ENCODE data around the gene CDK5. TPM values are rescaled to one million over a fixed set of nuclear protein-coding genes. Genes with fewer than 3 reads are reported as not detected.
"Not testable (repeated sequence)": the region's sequence is repeated elsewhere in the genome, so short reads cannot be mapped to it uniquely, and the experiment has no call there.

Gene CDK5
- total and polyA plus RNA-seq, 9 of the 15 experiments (the other 6 are each of a cell fraction or from before 2014, with no cell fraction given): 3.2 to 38.0 (median 27.5) TPM

DNA sequence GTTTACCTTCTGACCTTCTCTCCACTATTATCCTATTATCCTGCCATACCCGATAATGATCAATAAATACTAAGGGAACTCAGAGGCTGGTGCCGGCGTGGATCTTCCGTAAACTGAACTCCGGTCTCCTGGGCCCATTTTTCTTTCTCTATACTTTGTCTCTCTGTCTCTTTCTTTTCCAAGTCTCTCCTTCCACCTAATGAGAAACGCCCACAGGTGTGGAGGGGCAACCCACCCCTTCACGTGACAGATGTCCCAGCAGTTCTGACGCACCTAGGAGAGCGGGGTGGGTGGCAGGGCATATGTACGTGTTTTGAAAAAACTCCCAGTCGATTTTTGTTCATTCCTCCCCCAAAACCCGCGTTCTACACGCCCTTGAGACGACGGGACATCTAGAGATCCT, 30.0 kb downstream of the CDK5 start:
- Histone ChIP-seq H3K27ac (ENCODE audit: extremely low read depth, low read depth, low read length) (peak overlapping the region; percentile 73), H3K79me2 (ENCODE audit: control insufficient read depth, insufficient read depth, low read length) (peaks cover 28% of the 10 kb centered on the region), H2AFZ (ENCODE audit: low read depth, low read length) (peak overlapping the region; percentile 47), H3K36me3 (ENCODE audit: control insufficient read depth, insufficient read depth, low read length) (peaks cover 24% of the 10 kb centered on the region; the same call in 2 of the 3 replicates), H3K9ac (ENCODE audit: insufficient read depth in 1 of 2, low read depth in 2 of 2, low read length in 2 of 2) (peak overlapping the region; percentile 6 to 51; a peak in 3 of 4 replicates), H3K4me3 (peak overlapping the region; percentile 58), H3K4me2 (ENCODE audit: insufficient read depth, low read length) (peak overlapping the region; percentile 81), H3K4me1 (replicated peaks in 1 of 2; ENCODE audit: control insufficient read depth in 2 of 2, insufficient read depth in 2 of 2, low read length in 2 of 2) (peaks cover 35 to 56% of the 10 kb centered on the region in 2 experiments)
- H4K20me1 ChIP-seq (replicated peaks; ENCODE audit: control insufficient read depth, insufficient read depth, low read length); in situ Hi-C loops (cut with MboI); H3K9me1 ChIP-seq (ENCODE audit: control insufficient read depth, insufficient read depth, low read length); FAIRE-seq; H3K27me3 ChIP-seq (ENCODE audit: control insufficient read depth in 2 of 2, insufficient read depth in 2 of 2, low read length in 2 of 2); H3K9me3 ChIP-seq (replicated peaks; ENCODE audit: control insufficient read depth, insufficient read depth, low read depth, low read length); DNase-seq (ENCODE audit: extremely low read depth in 1 of 4, low spot score in 3 of 4); ATAC-seq; TF ChIP-seq NR2C2 (tag; IDR thresholded peaks at IDR 0.05): not testable (repeated sequence)
- ChIA-PET CTCF (ENCODE audit: low intra/inter-chr PET ratio) (interaction anchor here (0.6 to 2.4 kb wide), 6 partner anchors 29 to 129 kb away, joined by 3 to 33 read pairs (median 6); partner anchors contain the start of genes CDK5 and SLC4A2), POLR2A (interaction anchor here (0.6 to 14.3 kb wide), 14 partner anchors 9 to 224 kb away, joined by 3 to 146 read pairs (median 4); partner anchors contain the start of genes AGAP3 and FASTK)
- intact Hi-C loops (cut with micrococcal nuclease): loop anchor here (1.0 to 2.0 kb wide), 8 partner anchors 9 to 199 kb away; partner anchors contain the start of genes ABCF2 and TMUB1
- under 1% methylated on average over 16 of the region's 16 CpGs for WGBS (ENCODE audit: insufficient coverage, low coverage, missing lambda C conversion rate)
- TSS peak; percentile 73 for BruUV-seq (replicated peaks)
- peak; percentile 4; the same call in 1 of the 2 replicates for TF ChIP-seq CBFA2T3 (IDR thresholded peaks at IDR 0.05)
- 0 out of 2 replicates have a peak, but pooled peaks have one; percentile 22 for TF ChIP-seq HLTF (IDR thresholded peaks at IDR 0.05)
- 0 out of 2 replicates have a peak, but pooled peaks have one; percentile 10 for TF ChIP-seq NR2C2 (CRISPR knock-in tag; IDR thresholded peaks at IDR 0.05)
- TF ChIP-seq SAP30 (IDR thresholded peaks at IDR 0.05; ENCODE audit: borderline replicate concordance, insufficient read depth, low read depth, low read length, poor library complexity, severe bottlenecking): peak; percentile 35
- peak; percentile 49; the same call in 1 of the 2 replicates for TF ChIP-seq NFRKB (IDR thresholded peaks at IDR 0.05; ENCODE audit: low read depth)
- TF ChIP-seq FOXP1 (CRISPR knock-in tag; IDR thresholded peaks at IDR 0.05): 0 out of 2 replicates have a peak, but pooled peaks have one; percentile 13
- 0 out of 2 replicates have a peak, but pooled peaks have one; percentile 23 for TF ChIP-seq NFATC3 (IDR thresholded peaks at IDR 0.05)
- peak; percentile 81; the same call in 1 of the 2 replicates for TF ChIP-seq MIER1 (IDR thresholded peaks at IDR 0.05; ENCODE audit: low read depth)
- 0 out of 2 replicates have a peak, but pooled peaks have one; percentile 35 for TF ChIP-seq ZFPM2 (CRISPR knock-in tag; IDR thresholded peaks at IDR 0.05)
- TF ChIP-seq, protein P1, sequence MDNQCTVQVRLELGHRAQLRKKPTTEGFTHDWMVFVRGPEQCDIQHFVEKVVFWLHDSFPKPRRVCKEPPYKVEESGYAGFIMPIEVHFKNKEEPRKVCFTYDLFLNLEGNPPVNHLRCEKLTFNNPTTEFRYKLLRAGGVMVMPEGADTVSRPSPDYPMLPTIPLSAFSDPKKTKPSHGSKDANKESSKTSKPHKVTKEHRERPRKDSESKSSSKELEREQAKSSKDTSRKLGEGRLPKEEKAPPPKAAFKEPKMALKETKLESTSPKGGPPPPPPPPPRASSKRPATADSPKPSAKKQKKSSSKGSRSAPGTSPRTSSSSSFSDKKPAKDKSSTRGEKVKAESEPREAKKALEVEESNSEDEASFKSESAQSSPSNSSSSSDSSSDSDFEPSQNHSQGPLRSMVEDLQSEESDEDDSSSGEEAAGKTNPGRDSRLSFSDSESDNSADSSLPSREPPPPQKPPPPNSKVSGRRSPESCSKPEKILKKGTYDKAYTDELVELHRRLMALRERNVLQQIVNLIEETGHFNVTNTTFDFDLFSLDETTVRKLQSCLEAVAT (IDR thresholded peaks at IDR 0.05): peak in 1 of 2 experiments; percentile 65; a peak in 1 of 4 replicates
- TF ChIP-seq ERF (CRISPR knock-in tag; IDR thresholded peaks at IDR 0.05): peak; percentile 71; the same call in 1 of the 2 replicates
- TF ChIP-seq ARNT (IDR thresholded peaks at IDR 0.05): peak; percentile 18 to 62; a peak in 1 of 4 replicates
- peak; percentile 63; the same call in 1 of the 2 replicates for TF ChIP-seq ZNF583 (CRISPR knock-in tag; IDR thresholded peaks at IDR 0.05)
- peak; percentile 8; the same call in 1 of the 2 replicates for TF ChIP-seq TAL1 (IDR thresholded peaks at IDR 0.05)
- peak; percentile 16 for TF ChIP-seq BRD9 (IDR thresholded peaks at IDR 0.05; ENCODE audit: low read depth, partially characterized antibody)
- TF ChIP-seq MTA1 (IDR thresholded peaks at IDR 0.05; ENCODE audit: borderline replicate concordance): peak; percentile 13; the same call in 1 of the 2 replicates

Data from K562 (cell line).